WTC11 (cell line): Measurements from ENCODE around the gene TLE5. TPM values are rescaled to one million over a fixed set of nuclear protein-coding genes. Genes with fewer than 3 reads are reported as not detected.

Experiments used
- ATAC-seq: fragments of 200-7000 bp; cut with Tn5 transposase; 2 replicates; pipeline ENCODE4 v1.10.0; 2021; ENCODE audit warnings: mild to moderate bottlenecking, moderate library complexity
- CTCF ChIA-PET: fragments of 300-600 bp; sonication (Branson Sonifier 250); formaldehyde crosslinking; loops from one replicate; lab custom pipeline; 2021; ENCODE audit warnings: antibody characterized with exemption; lab: Charles Lee
- POLR2A ChIA-PET: fragments of 350-600 bp; sonication (Branson Sonifier 250); formaldehyde crosslinking; loops from one replicate; lab custom pipeline; 2021; ENCODE audit warnings: antibody characterized with exemption; lab: Charles Lee
- DNase-seq: peaks from one replicate; pipeline ENCODE4 v3.0.0; 2021; ENCODE audit warnings: low spot score
- H3K27ac Mint-ChIP-seq: 2 replicates; pipeline ENCODE4 v1.8.0; 2021; ENCODE audit warnings: mixed read lengths
- H3K27me3 Mint-ChIP-seq: 2 replicates; pipeline ENCODE4 v1.8.0; 2021; ENCODE audit warnings: low read depth, mild to moderate bottlenecking, moderate library complexity, mixed read lengths
- H3K36me3 Mint-ChIP-seq: 2 replicates; pipeline ENCODE4 v1.8.0; 2021; ENCODE audit warnings: mixed read lengths
- H3K4me1 Mint-ChIP-seq: 2 replicates; pipeline ENCODE4 v1.8.0; 2022; ENCODE audit warnings: mixed read lengths
- H3K4me3 Mint-ChIP-seq: 2 replicates; pipeline ENCODE4 v1.8.0; 2021; ENCODE audit warnings: mild to moderate bottlenecking, moderate library complexity, mixed read lengths
- H3K9me3 Mint-ChIP-seq: 2 replicates; pipeline ENCODE4 v1.8.0; 2021; ENCODE audit warnings: mixed read lengths
- ATF3 ChIP-seq: sonication (generic); formaldehyde crosslinking; conservative IDR thresholded peaks from 2 replicates; pipeline ENCODE4 v1.8.1; 2022; ENCODE audit warnings: mild to moderate bottlenecking, missing genetic modification reagents
- CDX4 ChIP-seq: fragments of 250-450 bp; sonication (Bioruptor Pico); IDR thresholded peaks from 2 replicates; pipeline ENCODE4 v1.9.0; 2021; ENCODE audit warnings: moderate library complexity, mild to moderate bottlenecking, inconsistent platforms, borderline replicate concordance
- CREM ChIP-seq: sonication (generic); formaldehyde crosslinking; IDR thresholded peaks from 2 replicates; pipeline ENCODE4 v1.8.1; 2022; ENCODE audit warnings: mild to moderate bottlenecking, missing genetic modification reagents, moderate library complexity
- E2F5 ChIP-seq: sonication (generic); formaldehyde crosslinking; IDR thresholded peaks from 2 replicates; pipeline ENCODE4 v1.8.1; 2022; ENCODE audit warnings: mild to moderate bottlenecking, moderate library complexity, missing genetic modification reagents
- EMX1 ChIP-seq: fragments of 250-450 bp; sonication (Bioruptor Pico); IDR thresholded peaks from 2 replicates; pipeline ENCODE4 v1.8.0; 2021; ENCODE audit warnings: mild to moderate bottlenecking
- FOXP1 ChIP-seq: sonication (generic); formaldehyde crosslinking; IDR thresholded peaks from 2 replicates; pipeline ENCODE4 v1.8.0; 2022; ENCODE audit warnings: missing genetic modification reagents, mild to moderate bottlenecking, moderate library complexity, borderline replicate concordance
- FOXP4 ChIP-seq: sonication (generic); formaldehyde crosslinking; IDR thresholded peaks from 2 replicates; pipeline ENCODE4 v1.8.0; 2022; ENCODE audit warnings: mild to moderate bottlenecking, missing genetic modification reagents
- GABPB1 ChIP-seq: sonication (generic); formaldehyde crosslinking; IDR thresholded peaks from 2 replicates; pipeline ENCODE4 v1.8.1; 2023; ENCODE audit warnings: mild to moderate bottlenecking, missing genetic modification reagents
- IRF2 ChIP-seq: sonication (generic); formaldehyde crosslinking; IDR thresholded peaks from 2 replicates; pipeline ENCODE4 v1.8.0; 2022; ENCODE audit warnings: low read depth, missing genetic modification reagents, borderline replicate concordance
- JAZF1 ChIP-seq: fragments of 250-450 bp; sonication (Bioruptor Pico); IDR thresholded peaks from 2 replicates; pipeline ENCODE4 v1.9.0; 2021; ENCODE audit warnings: moderate library complexity, mild to moderate bottlenecking, inconsistent platforms
- JUN ChIP-seq: sonication (generic); formaldehyde crosslinking; IDR thresholded peaks from 2 replicates; pipeline ENCODE4 v1.8.0; 2023; ENCODE audit warnings: mild to moderate bottlenecking, missing genetic modification reagents
- MYBL2 ChIP-seq: sonication (generic); formaldehyde crosslinking; IDR thresholded peaks from 2 replicates; pipeline ENCODE4 v1.8.1; 2023; ENCODE audit warnings: mild to moderate bottlenecking, moderate library complexity, missing genetic modification reagents
- PREB ChIP-seq: sonication (generic); formaldehyde crosslinking; IDR thresholded peaks from 2 replicates; pipeline ENCODE4 v1.8.1; 2022; ENCODE audit warnings: mild to moderate bottlenecking, missing genetic modification reagents, moderate library complexity, borderline replicate concordance
- PRRX2 ChIP-seq: fragments of 250-450 bp; sonication (Bioruptor Pico); IDR thresholded peaks from 2 replicates; pipeline ENCODE4 v1.8.0; 2021; ENCODE audit warnings: mild to moderate bottlenecking
- SMAD4 ChIP-seq: sonication (generic); formaldehyde crosslinking; IDR thresholded peaks from 2 replicates; pipeline ENCODE4 v1.8.0; 2022; ENCODE audit warnings: mild to moderate bottlenecking, missing genetic modification reagents
- TCF7 ChIP-seq: sonication (generic); formaldehyde crosslinking; IDR thresholded peaks from 2 replicates; pipeline ENCODE4 v1.8.0; 2022; ENCODE audit warnings: mild to moderate bottlenecking, low read depth, missing genetic modification reagents, moderate library complexity
- TEAD4 ChIP-seq: sonication (generic); formaldehyde crosslinking; IDR thresholded peaks from 2 replicates; pipeline ENCODE4 v1.8.0; 2022; ENCODE audit warnings: mild to moderate bottlenecking, missing genetic modification reagents
- USF1 ChIP-seq: sonication (generic); formaldehyde crosslinking; IDR thresholded peaks from 2 replicates; pipeline ENCODE4 v1.8.0; 2022; ENCODE audit warnings: mild to moderate bottlenecking, missing genetic modification reagents
- ZBTB21 ChIP-seq: sonication (generic); formaldehyde crosslinking; IDR thresholded peaks from 2 replicates; pipeline ENCODE4 v1.8.1; 2023; ENCODE audit warnings: mild to moderate bottlenecking, missing genetic modification reagents, borderline replicate concordance
- ZBTB43 ChIP-seq: sonication (generic); formaldehyde crosslinking; IDR thresholded peaks from 2 replicates; pipeline ENCODE4 v1.8.1; 2023; ENCODE audit warnings: mild to moderate bottlenecking, missing genetic modification reagents
- ZNF219 ChIP-seq: sonication (generic); formaldehyde crosslinking; IDR thresholded peaks from 2 replicates; pipeline ENCODE4 v1.8.0; 2023; ENCODE audit warnings: missing genetic modification reagents, mild to moderate bottlenecking, borderline replicate concordance
- ZNF396 ChIP-seq: fragments of 250-450 bp; sonication (Bioruptor Pico); IDR thresholded peaks from 2 replicates; pipeline ENCODE4 v1.8.0; 2021; ENCODE audit warnings: mild to moderate bottlenecking, moderate library complexity, borderline replicate concordance
- ZNF512 ChIP-seq: sonication (generic); formaldehyde crosslinking; IDR thresholded peaks from 2 replicates; pipeline ENCODE4 v1.8.1; 2022; ENCODE audit warnings: missing genetic modification reagents, borderline replicate concordance
- total RNA-seq: library from RNA; stranded (reverse); gene quantifications from 3 replicates; pipeline ENCODE4 v1.2.3, GENCODE V29; 2021

Gene TLE5
- total RNA-seq, 1 experiment from 2014 or later, result 246 TPM

- ATAC-seq, result no peak
- H3K36me3 Mint-ChIP-seq, result 0 out of 2 replicates have a peak, but pooled peaks cover 2% of the 10 kb centered on the region
- ChIA-PET POLR2A (no interaction called here), CTCF (interaction anchor here (0.6 to 2.3 kb wide), 7 partner anchors 19 to 160 kb away, joined by 3 to 16 read pairs (median 3); no protein-coding TSS in a partner anchor)
- no peak for DNase-seq
- no peak overlapping the region for H3K27ac Mint-ChIP-seq
- H3K4me1 Mint-ChIP-seq, result peaks cover 19% of the 10 kb centered on the region
- TF ChIP-seq ZBTB21 (CRISPR knock-in tag), result no peak
- TF ChIP-seq ZNF512 (CRISPR knock-in tag), result no peak
- TF ChIP-seq IRF2 (CRISPR knock-in tag), result no peak
- TF ChIP-seq E2F5 (CRISPR knock-in tag), result no peak
- no peak for TF ChIP-seq ZNF219
- TF ChIP-seq MYBL2 (CRISPR knock-in tag), result no peak
- TF ChIP-seq JUN (CRISPR knock-in tag), result no peak
- TF ChIP-seq PRRX2 (CRISPR knock-in tag), result no peak
- no peak for TF ChIP-seq JAZF1 (CRISPR knock-in tag)
- TF ChIP-seq CDX4 (CRISPR knock-in tag), result no peak
- no peak for TF ChIP-seq FOXP4
- no peak for TF ChIP-seq SMAD4 (CRISPR knock-in tag)
- TF ChIP-seq PREB (CRISPR knock-in tag), result no peak
- TF ChIP-seq GABPB1, result no peak
- TF ChIP-seq TEAD4, result no peak
- no peak for TF ChIP-seq CREM
- TF ChIP-seq TCF7 (CRISPR knock-in tag), result no peak
- TF ChIP-seq EMX1 (CRISPR knock-in tag), result no peak
- H3K4me3 Mint-ChIP-seq, result no peak overlapping the region
- H3K27me3 Mint-ChIP-seq, result no peaks in the 10 kb centered on the region
- no peaks in the 10 kb centered on the region for H3K9me3 Mint-ChIP-seq
These were observed 48.0 kb upstream of the TLE5 start for GRCh38 chr19:3110126-3110825.

- Mint-ChIP-seq H3K36me3 (0 out of 2 replicates have a peak, but pooled peaks cover 2% of the 10 kb centered on the region), H3K4me3 (no peak overlapping the region), H3K9me3 (no peaks in the 10 kb centered on the region), H3K27me3 (no peaks in the 10 kb centered on the region), H3K27ac (peak overlapping the region; percentile 67; the same call in 1 of the 2 replicates), H3K4me1 (peaks cover 19% of the 10 kb centered on the region)
- ChIA-PET CTCF (interaction anchor here (0.8 to 2.3 kb wide), 6 partner anchors 20 to 148 kb away, joined by 3 to 16 read pairs (median 5); no protein-coding TSS in a partner anchor), POLR2A (no interaction called here)
- no peak for ATAC-seq
- DNase-seq, result no peak
- TF ChIP-seq USF1 (CRISPR knock-in tag) (no peak), ATF3 (CRISPR knock-in tag) (no peak), FOXP1 (CRISPR knock-in tag) (peak; percentile 15; the same call in 1 of the 2 replicates), ZNF396 (no peak), ZBTB43 (CRISPR knock-in tag) (no peak)
These were observed 47.2 kb upstream of the TLE5 start for GRCh38 chr19:3109491-3109890.
